AG08395 (cell line): ENCODE results near the gene ISOC2.

Experiments used
- DNase-seq: peaks from one replicate; pipeline ENCODE4 v3.0.0; 2012; ENCODE audit warnings: mixed read lengths, low spot score

ISOC2 gene

DNA sequence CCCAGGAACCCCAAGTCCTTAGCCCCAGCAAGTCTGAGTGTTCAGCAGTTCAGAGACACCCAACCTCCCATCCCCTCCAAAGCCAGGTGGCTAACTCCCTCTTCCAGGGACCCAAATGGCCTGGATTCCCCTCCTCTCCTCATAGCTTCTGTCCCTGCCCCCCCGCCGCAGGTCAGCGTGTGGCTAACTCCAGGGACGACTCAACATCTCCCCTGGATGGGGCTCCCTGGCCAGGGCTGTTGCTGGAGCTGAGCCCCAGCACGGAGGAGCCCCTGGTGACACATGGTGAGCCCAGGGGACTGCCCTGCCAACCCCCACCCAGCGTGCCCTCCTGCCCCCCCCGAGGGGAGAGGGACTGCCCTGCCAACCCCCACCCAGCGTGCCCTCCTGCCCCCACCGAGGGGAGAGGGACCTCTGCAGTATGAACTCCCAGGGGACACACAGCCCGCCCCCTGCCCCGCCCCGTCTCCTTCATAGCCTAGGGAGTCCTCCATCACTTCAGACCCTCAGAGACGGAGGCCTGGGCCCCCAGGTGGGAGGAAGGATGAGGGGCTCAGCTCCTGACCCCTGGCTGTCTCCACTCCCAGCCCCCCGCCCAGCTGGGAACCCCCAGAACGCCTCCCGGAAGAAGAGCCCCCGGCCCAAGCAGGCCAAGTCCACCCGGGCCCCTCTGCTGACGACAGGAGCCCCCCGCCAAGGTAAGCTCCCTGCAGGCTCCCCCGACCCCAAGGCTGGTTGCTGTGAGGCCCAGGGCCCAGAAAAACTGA is 28.5 kb upstream of the ISOC2 start:
- no peak for DNase-seq

DNA sequence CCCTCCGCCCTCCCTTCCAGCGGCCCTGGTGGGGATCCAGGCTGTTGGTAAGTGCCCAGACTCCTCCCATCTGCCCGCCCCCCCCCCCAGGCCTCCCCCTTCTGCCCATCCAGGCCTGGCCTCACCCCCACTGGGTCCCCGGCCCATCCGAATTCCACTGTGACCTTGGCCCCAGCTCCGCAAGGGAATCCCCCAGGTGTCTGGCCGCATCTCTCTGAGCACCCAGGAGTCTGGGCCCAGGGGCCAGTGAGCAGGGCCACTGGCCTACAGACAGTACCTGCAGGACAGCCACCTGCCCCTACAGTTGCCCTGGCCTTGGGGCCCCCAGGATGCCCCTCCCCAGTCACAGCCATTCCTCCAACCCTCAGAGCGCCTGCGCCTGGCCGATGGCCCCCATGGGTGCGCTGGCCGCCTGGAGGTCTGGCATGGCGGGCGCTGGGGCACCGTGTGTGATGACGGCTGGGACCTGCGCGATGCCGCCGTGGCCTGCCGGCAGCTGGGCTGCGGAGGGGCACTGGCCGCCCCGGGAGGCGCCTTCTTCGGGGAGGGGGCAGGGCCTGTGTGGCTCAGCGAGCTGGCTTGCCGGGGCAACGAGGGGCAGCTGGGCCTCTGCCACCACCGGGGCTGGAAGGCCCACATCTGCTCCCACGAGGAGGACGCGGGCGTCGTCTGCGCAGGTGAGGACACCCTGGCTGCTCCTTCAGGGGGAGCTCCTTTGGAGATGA is 27.7 kb upstream of the ISOC2 start:
- DNase-seq = peak; percentile 44

DNA sequence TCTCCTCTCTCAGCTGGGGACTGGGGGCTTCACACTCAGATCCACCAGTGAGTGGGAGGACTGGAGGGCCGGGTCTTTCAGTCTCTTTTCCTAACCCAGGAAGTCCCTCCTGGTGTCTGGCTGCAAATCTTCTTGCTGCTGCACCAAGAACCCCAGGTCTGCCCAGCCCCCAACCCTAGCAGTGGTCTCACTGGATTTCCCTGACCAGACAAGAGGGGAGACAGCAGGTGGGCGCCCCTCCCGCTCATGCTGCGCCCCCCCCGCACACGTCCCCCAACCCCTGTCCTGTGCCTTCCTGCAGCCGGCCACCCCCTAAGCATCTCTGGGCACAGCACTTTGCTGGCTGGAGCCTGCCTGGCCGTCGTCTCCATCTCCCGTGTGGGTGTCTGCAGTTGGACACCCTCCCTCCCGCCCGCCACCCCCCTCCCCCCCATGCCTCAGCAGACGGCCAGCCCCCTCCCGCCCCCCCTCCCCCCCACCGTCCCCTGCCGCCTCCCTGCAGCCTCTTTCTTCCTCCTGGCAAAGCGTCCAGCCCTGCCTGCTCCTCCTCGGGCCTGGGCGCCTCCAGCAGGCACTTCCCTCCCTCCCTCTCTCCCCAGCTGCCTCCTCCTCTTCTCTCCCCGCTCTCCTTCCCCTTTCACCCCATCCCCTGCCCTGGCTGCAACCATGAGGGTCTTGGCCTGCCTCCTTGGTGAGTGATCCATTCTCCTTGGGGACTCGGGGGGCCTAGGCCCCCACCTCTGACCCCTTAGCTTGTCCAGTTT is 26.7 kb upstream of the ISOC2 start, which contains the start of gene SSC5D:
TSS of gene SSC5D (plus strand) at position 513 of the 764 bp plus-strand sequence. CDS start at position 667, 154 bp downstream.
- DNase-seq = peak; percentile 66

DNA sequence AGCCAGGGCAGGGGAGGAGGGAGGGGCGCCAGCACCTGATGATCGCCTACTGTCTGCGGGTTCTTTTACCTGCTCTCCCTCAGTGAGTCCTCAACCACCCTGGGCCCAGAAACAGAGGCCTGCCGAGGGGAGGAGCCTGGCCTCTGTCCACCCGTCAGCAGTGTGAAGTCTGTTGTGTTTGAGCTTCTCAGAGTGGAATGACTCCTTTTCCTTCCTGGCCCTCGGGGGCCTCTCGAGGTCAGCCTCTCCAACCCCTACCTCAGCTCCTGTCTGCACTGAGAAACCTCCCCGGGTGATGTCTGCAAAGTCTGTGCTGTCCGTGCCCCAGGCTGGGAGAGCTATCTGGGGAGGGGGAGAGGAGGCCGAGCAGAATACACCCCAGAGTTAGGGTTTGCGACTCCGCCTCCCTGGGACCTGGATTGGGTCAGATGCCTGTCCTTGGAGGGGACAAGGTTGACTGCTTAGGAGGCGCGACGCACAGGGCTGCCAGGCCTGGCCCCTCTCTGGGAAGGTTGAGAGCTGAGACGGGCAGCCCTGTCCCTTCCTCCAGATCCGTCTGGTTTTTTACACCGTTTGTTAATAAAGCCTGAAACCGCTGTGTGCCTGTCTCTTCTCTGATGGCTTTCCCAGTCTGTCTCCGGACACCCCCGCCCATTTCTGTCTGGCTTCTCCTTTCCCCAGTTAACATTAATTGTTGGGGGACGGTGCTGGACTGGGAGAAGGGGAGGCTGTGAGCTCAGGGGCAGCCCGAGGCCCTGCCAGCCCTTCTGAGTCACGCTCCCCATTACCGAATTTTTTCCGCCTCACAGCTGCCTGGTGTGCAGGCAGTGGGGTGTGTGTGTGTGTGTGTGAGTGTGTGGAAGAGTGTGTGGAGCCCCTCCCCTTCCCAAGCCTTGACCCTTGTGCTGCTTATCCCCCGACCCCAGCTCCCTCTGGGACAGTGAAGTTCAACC is 25.8 kb upstream of the ISOC2 start:
- DNase-seq = peak; percentile 95

DNA sequence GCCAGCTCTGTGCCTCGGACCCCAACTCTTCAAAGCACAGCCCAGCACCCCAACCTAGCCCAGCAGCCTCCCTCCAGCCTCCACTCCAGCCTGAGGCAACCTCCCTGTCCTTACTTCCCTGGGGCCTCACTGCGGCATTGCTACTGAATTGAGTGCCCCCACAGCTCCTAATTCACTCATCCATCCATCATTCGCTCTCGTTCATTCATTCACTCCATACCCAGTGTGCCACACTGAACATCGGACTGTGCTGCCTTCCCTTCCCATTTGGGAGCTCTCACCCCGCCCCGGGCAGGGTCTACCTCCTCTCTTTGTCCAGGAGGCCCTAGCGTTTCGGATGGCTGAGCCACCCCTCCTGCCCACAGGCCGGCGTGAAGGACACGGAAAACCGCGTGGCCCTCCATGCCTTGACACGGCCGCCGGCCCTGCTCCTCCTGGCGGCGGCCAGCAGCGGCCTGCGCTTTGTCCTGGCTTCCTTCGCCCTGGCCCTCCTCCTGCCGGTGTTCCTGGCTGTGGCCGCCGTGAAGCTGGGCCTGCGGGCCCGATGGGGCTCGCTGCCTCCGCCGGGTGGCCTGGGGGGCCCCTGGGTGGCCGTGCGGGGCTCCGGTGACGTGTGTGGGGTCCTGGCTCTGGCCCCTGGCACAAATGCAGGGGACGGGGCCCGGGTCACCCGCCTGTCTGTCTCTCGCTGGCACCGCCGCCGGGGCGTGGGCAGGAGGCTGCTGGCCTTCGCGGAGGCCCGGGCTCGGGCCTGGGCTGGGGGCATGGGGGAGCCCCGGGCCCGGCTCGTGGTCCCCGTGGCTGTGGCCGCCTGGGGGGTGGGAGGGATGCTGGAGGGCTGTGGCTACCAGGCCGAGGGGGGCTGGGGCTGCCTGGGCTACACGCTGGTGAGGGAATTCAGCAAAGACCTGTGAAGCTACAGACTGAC is 24.9 kb upstream of the ISOC2 start:
- DNase-seq = no peak

DNA sequence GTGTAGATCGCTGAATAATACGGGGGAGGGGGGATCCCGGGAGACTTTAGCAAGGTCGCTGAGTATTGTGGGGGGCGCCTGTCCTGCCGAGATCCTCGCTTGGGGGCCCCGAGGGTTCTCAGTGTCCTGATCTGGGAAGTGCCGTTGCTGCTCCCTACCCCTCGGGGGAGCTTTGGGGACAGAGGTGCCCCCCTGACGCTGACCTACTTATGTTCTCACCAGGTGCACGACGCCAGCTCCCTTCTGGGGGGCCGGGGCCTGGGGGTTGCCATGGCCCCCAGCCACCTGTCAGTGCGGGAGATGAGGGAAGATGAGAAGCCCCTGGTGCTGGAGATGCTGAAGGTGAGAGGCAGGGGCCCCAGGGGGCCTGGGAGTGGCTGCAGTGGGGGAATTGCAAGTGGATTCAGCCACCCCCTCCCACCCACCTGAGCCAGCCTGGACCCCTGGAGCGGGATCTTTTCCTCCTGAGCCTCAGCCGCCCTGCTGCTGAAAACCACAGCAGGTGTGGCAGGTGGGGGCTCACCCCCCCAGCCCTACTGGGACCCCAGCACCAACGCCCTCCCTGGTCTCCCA is 24.1 kb upstream of the ISOC2 start:
- no peak for DNase-seq

DNA sequence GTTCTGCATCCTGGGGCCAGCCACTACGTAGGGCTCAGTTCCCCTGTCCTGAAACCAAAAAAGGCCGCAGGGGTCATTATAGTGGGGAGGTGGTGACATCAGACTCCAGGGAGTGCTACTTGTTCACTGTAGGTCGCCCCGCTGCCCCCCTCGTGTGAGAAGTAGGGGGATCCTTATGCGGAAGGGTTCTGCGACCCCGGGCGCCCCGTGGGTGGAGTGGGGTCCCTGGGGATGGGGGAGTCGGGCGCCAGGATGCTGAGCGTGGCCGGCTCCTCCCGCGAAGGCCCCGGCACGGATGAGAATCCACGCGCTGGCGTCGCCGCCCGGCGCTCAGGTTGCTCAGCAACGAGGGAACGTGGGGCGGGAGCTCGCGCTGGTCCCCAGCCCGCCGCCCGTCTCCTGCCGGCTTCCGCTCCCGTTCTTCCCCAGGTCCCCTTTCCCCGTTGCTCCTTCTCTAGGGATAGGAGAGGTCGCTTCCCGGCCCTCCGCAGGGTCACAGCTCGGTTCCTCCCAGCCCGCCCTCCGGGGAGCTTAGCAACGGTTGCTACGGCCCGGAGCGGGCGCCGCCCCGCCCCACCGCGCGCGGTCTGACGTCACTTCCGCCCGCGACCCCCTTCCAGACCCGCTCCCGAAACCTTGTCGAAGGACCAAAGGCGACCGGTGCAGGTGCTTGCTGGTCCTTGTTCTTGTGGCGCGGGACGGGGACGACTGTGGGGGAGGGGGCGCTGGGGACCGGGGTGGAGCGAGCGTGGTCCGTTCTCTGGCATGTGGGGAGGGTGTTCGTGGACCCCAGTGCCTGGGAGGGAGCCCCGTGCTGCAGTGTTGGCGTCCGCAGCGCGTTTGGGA is 23.4 kb upstream of the ISOC2 start, which contains the start of gene NAT14:
TSS of gene NAT14 (plus strand) at position 596 of the 846 bp plus-strand sequence. CDS start 521 bp downstream, outside the sequence.
- DNase-seq = peak; percentile 87

DNA sequence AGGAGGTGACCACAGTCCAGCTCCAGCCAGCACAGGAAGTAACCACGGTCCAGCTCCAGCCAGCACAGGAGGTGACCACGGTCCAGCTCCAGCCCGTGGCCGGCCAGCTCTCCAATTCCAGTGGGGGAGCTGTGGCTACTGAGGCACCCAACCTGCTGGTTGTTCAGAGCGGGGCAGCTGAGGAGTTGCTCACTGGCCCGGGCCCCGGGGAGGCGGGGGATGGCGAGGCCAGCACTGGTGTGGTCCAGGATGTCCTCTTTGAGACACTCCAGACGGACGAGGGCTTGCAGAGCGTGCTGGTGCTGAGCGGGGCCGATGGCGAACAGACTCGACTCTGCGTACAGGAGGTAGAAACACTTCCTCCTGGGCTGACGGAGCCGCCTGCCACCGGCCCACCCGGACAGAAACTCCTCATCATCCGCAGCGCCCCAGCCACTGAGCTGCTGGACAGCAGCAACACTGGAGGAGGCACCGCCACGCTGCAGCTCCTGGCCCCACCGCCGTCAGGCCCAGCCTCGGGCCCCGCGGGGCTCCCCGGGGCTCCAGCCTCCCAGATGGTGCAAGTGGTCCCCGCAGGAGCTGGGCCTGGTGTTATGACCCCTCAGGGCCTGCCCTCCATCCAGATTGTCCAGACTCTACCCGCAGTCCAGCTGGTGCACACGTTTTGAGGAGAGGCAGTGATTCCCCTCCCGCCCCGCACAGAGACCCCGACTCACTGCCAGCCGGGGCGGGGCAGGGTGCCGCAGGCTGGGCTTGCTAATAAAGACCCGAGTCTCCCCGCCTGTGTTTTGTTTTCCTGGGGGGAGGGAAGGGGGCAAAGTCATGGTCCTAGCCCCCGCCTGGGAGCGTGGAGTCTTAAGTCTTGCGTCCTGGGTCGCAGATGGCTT is 22.5 kb upstream of the ISOC2 start:
- DNase-seq = no peak

DNA sequence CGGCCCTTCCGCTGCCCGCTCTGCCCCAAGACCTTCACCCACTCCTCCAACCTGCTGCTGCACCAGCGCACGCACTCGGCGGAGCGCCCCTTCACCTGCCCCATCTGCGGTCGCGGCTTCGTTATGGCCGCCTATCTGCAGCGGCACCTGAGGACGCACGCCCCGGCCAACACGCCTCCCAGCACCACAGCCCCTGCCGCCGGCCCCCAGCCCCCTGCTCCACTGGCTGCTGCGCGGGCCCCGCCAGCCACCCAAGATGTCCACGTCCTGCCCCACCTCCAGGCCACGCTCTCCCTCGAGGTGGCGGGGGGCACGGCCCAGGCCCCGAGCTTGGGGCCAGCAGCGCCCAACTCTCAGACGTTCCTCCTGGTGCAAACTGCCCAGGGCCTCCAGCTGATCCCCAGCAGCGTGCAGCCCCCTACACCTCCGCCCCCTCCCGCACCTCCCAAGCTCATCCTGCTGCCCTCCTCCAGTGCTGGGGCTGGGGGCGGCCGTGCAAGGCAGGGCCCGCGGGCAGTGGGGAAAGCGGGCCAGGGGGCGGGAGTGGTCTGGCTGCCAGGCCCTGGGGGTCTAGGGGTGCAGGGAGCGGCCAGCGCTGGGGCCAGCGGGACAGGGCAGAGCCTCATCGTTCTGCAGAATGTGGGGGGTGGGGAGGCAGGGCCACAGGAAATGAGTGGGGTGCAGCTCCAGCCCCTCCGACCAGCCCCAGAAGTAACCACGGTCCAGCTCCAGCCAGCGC is 21.7 kb upstream of the ISOC2 start:
- no peak for DNase-seq

DNA sequence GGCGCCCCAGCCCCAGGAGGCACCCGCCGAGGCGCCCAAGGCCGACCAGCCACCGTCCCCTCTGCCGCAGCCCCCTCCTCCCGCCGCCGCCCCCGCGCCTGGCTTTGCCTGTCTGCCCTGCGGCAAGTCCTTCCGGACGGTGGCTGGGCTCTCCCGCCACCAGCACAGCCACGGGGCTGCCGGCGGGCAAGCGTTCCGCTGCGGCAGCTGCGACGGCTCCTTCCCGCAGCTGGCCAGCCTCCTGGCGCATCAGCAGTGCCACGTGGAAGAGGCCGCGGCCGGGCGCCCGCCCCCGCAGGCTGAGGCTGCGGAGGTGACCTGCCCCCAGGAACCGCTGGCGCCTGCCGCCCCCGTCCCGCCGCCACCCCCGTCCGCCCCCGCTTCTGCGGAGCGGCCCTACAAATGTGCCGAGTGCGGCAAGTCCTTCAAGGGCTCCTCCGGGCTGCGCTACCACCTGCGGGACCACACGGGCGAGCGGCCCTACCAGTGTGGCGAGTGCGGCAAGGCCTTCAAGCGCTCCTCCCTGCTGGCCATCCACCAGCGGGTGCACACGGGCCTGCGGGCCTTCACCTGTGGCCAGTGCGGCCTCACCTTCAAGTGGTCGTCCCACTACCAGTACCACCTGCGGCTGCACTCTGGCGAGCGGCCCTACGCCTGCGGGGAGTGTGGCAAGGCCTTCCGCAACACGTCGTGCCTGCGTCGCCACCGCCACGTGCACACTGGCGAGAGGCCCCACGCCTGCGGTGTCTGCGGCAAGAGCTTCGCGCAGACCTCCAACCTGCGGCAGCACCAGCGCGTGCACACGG is 20.9 kb upstream of the ISOC2 start:
- DNase-seq = no peak

DNA sequence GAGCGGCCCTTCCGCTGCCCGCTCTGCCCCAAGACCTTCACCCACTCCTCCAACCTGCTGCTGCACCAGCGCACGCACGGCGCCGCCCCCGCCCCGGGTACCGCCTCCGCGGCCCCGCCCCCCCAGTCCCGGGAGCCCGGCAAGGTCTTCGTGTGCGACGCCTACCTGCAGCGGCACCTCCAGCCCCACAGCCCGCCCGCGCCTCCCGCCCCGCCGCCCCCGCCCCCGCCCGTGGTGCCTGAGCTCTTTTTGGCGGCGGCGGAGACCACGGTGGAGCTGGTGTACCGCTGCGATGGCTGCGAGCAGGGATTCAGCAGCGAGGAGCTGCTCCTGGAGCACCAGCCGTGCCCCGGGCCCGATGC is 20.3 kb upstream of the ISOC2 start:
- no peak for DNase-seq

DNA sequence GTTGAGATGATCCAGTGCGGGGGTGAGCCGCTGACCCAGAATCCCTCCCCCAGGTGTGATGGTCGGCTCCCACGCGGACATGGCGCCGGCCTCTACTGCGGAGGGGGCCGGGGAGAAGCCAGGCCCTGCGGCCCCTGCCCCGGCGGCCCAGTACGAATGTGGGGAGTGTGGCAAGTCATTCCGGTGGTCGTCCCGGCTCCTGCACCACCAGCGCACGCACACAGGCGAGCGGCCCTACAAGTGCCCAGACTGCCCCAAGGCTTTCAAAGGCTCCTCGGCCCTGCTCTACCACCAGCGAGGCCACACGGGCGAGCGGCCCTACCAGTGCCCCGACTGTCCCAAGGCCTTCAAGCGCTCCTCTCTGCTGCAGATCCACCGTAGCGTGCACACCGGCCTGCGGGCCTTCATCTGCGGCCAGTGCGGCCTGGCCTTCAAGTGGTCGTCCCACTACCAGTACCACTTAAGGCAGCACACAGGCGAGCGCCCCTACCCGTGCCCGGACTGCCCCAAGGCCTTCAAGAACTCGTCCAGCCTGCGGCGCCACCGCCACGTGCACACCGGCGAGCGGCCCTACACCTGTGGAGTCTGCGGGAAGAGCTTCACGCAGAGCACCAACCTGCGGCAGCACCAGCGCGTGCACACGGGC is 19.8 kb upstream of the ISOC2 start:
- DNase-seq = no peak

DNA sequence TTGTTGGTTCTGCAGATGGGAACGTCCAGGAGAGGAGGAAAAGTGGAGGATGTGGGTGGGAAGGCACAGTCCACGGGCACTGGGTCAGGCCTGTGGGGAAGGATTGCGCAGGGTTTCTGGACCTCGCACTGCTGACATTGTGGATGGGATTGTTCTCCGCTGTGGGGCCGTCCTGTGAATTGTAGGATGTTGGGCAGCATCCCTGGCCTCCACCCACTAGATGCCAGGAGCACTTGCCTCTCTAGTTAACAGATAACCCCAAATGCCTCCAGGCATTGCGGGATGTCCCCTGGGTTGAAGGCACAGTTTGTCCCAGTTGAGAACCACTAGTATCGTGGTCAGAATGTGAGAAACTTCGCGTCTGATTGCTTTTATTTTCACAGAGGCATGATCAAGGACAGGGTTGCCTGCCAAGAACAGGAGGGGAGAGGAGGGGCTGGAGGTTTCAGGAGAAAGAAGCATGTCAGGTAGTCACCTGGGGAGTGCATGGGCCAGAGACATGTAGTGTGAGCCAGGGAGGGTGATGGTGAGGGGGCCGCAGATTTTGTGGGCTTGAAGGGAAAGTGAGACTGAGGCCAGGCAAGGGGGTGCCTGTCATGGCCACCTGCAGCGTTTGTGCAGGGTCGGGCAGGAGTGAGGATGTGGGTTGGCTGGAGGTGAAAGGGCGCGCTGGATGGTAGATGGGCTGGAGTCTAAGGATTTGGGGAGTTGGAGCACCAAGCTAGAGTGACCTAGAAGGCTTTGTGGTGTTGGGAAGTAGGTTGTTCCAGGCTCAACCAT is 18.2 kb upstream of the ISOC2 start:
- DNase-seq = no peak

DNA sequence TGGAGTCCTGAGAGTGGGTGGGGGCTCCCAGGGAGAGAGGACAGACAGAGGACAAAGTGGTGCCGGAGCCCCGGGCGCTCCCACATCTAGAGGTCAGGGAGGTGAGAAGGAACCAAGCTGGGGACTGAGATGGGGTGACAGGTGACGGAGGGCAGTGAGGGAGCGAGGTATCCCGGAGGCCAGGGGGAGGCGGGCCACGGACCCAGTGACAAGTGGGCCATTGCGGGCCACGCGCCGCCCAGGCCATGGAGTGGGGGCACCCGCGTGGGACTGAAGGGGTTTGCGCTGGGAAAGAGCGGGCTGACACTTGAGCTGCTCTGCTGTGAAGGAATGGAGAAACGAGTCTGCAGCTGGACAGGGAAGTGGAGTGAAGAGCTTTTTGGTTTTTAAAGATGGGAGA is 17.6 kb upstream of the ISOC2 start:
- no peak for DNase-seq

DNA sequence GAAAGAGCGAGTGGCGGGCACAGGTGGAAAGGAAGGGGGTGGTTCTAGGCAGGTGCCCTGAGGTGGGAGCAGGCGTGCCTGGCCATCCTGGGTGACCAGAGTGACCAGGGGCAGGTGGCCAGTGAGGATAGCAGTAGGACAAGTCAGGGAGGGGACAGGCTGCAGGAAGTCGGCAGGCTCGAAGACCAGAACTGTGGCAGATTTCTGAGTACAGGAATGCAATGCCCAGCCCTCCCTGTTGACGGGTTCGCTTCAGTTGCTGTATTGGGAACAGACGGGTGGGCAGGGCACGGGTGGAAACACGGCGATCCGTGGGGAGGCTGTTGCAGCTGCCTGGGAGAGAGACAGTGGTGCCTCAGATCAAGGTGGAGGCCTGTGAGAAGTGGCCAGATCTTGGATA is 16.9 kb upstream of the ISOC2 start:
- DNase-seq = no peak
